C4-2B (cell line): ENCODE results near the gene CATSPER1.

Experiments used
- H3K27ac ChIP-seq: fragments of 450-650 bp; 2 replicates; pipeline ENCODE4 v1.5.1; 2017
- ZFX ChIP-seq: fragments of 450-650 bp; IDR thresholded peaks from 2 replicates; pipeline ENCODE4 v1.6.1; 2017
- TF ChIP-seq, protein P1 (sequence below): fragments of 450-650 bp; conservative IDR thresholded peaks from 2 replicates; pipeline ENCODE4 v1.5.1; 2017; ENCODE audit warnings: mild to moderate bottlenecking

The CATSPER1 gene

GRCh38 chr11:66026017-66026529, at the start of gene CATSPER1:
TSS of gene CATSPER1 (minus strand) at chr11:66026479. CDS start at chr11:66026379, 100 bp downstream.
- TF ChIP-seq, protein P1, sequence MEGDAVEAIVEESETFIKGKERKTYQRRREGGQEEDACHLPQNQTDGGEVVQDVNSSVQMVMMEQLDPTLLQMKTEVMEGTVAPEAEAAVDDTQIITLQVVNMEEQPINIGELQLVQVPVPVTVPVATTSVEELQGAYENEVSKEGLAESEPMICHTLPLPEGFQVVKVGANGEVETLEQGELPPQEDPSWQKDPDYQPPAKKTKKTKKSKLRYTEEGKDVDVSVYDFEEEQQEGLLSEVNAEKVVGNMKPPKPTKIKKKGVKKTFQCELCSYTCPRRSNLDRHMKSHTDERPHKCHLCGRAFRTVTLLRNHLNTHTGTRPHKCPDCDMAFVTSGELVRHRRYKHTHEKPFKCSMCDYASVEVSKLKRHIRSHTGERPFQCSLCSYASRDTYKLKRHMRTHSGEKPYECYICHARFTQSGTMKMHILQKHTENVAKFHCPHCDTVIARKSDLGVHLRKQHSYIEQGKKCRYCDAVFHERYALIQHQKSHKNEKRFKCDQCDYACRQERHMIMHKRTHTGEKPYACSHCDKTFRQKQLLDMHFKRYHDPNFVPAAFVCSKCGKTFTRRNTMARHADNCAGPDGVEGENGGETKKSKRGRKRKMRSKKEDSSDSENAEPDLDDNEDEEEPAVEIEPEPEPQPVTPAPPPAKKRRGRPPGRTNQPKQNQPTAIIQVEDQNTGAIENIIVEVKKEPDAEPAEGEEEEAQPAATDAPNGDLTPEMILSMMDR = no peak
- no peak for TF ChIP-seq ZFX
- H3K27ac ChIP-seq = no peak within 1 kb of the TSS

GRCh38 chr11:66075273-66075672, 49.0 kb upstream of the CATSPER1 start:
- no peak for TF ChIP-seq ZFX
- TF ChIP-seq, protein P1 = no peak
- H3K27ac ChIP-seq = no peak overlapping the region

DNA sequence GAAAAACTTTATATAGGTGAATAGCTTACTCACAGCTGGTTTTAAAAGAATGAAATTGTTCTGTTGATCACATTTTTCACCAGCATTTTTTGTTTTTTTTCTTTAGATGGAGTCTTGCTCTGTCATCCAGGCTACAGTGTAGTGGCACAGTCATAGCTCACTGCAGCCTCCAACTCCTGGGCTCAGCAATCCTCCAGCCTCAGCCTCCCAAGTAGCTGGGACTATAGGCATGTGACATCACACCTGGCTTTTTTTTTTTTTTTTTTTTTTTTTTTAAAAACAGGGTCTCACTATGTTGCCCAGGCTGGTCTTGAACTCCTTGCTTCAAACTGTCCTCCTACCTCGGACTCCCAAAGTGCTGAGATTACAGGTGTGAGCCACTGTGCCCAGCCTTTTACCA, 47.4 kb upstream of the CATSPER1 start:
- no peak for TF ChIP-seq ZFX
- H3K27ac ChIP-seq = no peak overlapping the region

GRCh38 chr11:66072518-66072917, 46.2 kb upstream of the CATSPER1 start:
- H3K27ac ChIP-seq = no peak overlapping the region

GRCh38 chr11:66072081-66072480, 45.8 kb upstream of the CATSPER1 start:
- no peak overlapping the region for H3K27ac ChIP-seq
- no peak for TF ChIP-seq ZFX
- TF ChIP-seq, protein P1 = no peak

More at GRCh38 chr11:66072518-66072917, 46.2 kb upstream of the CATSPER1 start:
- TF ChIP-seq ZFX = no peak
- TF ChIP-seq, protein P1 = no peak

- TF ChIP-seq ZFX = no peak
- TF ChIP-seq, protein P1 = no peak
- H3K27ac ChIP-seq = peak overlapping the region; percentile 73; the same call in 1 of the 2 replicates
Measured at GRCh38 chr11:66071381-66071801, 45.1 kb upstream of the CATSPER1 start.

- peak overlapping the region; percentile 73 for H3K27ac ChIP-seq
- TF ChIP-seq, protein P1 = no peak
- TF ChIP-seq ZFX = peak; percentile 44
Measured at GRCh38 chr11:66070604-66071380, 44.5 kb upstream of the CATSPER1 start.
